Measurements from ENCODE around the gene UMOD. TPM values are rescaled to one million over a fixed set of nuclear protein-coding genes. Genes with fewer than 3 reads are reported as not detected.
"Not testable (repeated sequence)": the region's sequence is repeated elsewhere in the genome, so short reads cannot be mapped to it uniquely, and the experiment has no call there.

The UMOD gene
- polyA plus RNA-seq, 3 donors: not detected

DNA sequence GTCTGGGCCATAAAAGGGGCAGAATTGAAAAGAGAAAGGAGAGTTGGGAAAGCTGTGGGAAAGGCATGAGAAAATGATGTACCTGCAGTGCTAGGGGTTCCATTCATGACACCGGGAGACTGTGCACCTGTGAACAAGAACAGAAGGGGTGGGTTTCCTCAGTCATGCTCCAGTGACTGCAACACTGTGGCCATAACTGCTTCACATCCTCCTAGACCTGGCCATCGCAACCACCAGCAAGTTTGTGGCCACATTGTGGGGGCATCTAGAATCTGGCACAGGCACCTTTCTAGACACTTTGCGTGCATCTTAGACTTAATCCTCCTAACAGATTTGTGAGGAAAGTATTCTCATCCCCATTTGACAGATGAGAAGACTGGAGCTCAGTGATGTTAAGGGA is 37.9 kb downstream of the UMOD start:
- Histone ChIP-seq H3K9me3 (replicated peaks in 1 of 2; ENCODE audit: control insufficient read depth in 1 of 2, insufficient read depth in 1 of 2, low read length in 2 of 2) (no peaks in the 10 kb centered on the region), H3K4me1 (ENCODE audit: control insufficient read depth in 1 of 2, insufficient read depth in 2 of 2, low read length in 2 of 2) (no peaks in the 10 kb centered on the region), H3K9ac (ENCODE audit: insufficient read depth, low read length, poor library complexity, severe bottlenecking) (no peak overlapping the region), H3K79me2 (ENCODE audit: insufficient read depth, low read length) (no peaks in the 10 kb centered on the region), H3K4me3 (replicated peaks in 1 of 3; ENCODE audit: low read depth in 2 of 3, low read length in 3 of 3) (no peak overlapping the region), H3K4me2 (replicated peaks; ENCODE audit: extremely low read depth, low read length, poor library complexity, severe bottlenecking) (no peak overlapping the region), H3K27ac (ENCODE audit: low read depth in 1 of 2, low read length in 2 of 2) (no peak overlapping the region), H3K27me3 (ENCODE audit: control insufficient read depth in 2 of 2, insufficient read depth in 2 of 2, low read length in 2 of 2) (no peaks in the 10 kb centered on the region), H4K20me1 (ENCODE audit: insufficient read depth, low read length) (no peaks in the 10 kb centered on the region), H2AFZ (ENCODE audit: insufficient read depth, low read depth, low read length, poor library complexity, severe bottlenecking) (no peak overlapping the region), H3K36me3 (replicated peaks in 1 of 2; ENCODE audit: control insufficient read depth in 1 of 2, insufficient read depth in 2 of 2, low read length in 2 of 2) (no peaks in the 10 kb centered on the region)
- TF ChIP-seq, protein P1, sequence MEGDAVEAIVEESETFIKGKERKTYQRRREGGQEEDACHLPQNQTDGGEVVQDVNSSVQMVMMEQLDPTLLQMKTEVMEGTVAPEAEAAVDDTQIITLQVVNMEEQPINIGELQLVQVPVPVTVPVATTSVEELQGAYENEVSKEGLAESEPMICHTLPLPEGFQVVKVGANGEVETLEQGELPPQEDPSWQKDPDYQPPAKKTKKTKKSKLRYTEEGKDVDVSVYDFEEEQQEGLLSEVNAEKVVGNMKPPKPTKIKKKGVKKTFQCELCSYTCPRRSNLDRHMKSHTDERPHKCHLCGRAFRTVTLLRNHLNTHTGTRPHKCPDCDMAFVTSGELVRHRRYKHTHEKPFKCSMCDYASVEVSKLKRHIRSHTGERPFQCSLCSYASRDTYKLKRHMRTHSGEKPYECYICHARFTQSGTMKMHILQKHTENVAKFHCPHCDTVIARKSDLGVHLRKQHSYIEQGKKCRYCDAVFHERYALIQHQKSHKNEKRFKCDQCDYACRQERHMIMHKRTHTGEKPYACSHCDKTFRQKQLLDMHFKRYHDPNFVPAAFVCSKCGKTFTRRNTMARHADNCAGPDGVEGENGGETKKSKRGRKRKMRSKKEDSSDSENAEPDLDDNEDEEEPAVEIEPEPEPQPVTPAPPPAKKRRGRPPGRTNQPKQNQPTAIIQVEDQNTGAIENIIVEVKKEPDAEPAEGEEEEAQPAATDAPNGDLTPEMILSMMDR (IDR thresholded peaks at IDR 0.05): no peak
- no peak overlapping the region for H3K4me3 Mint-ChIP-seq
- WGBS (ENCODE audit: insufficient coverage): 80% methylated on average over 1 of the region's 3 CpGs
- H3K27ac Mint-ChIP-seq: no peak overlapping the region
- intact Hi-C loops (cut with micrococcal nuclease): no loop called here
- no peaks in the 10 kb centered on the region for H3K4me1 Mint-ChIP-seq
- H3K27me3 Mint-ChIP-seq (ENCODE audit: low read depth in 3 of 3): peaks cover 0 to 3% (median 2%) of the 10 kb centered on the region in 3 donors
- H3K9me3 Mint-ChIP-seq: peaks cover 0 to 2% (median 0%) of the 10 kb centered on the region in 7 donors
- no peaks in the 10 kb centered on the region for H3K36me3 Mint-ChIP-seq
- no peak for DNase-seq

DNA sequence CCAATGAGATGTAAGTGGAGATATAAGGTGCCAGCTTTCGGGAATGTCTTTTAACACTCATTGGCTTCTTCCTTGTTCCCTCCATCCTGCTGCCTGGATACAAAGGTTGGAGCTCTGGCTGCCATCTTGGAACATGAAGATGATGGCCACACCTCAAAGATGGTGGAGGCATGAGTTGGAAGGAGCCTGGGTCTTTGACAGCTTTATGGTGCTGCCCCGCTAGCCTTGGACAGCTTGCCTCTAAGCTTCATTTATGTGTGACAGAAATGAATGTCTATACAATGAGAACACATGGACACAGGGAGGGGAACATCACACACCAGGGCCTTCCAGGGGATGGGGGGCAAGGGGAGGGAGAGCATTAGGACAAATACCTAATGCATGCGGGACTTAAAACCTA is 38.8 kb downstream of the UMOD start:
- WGBS (ENCODE audit: insufficient coverage): 80% methylated on average over 1 of the region's 3 CpGs
- Mint-ChIP-seq H3K9me3 (peaks cover 0 to 2% (median 0%) of the 10 kb centered on the region in 7 donors), H3K4me1 (no peaks in the 10 kb centered on the region), H3K27ac (no peak overlapping the region), H3K27me3 (ENCODE audit: low read depth in 3 of 3) (peaks cover 0 to 3% (median 2%) of the 10 kb centered on the region in 3 donors), H3K36me3 (no peaks in the 10 kb centered on the region), H3K4me3 (no peak overlapping the region)
- Histone ChIP-seq H3K36me3 (replicated peaks in 1 of 2; ENCODE audit: control insufficient read depth in 1 of 2, insufficient read depth in 2 of 2, low read length in 2 of 2) (no peaks in the 10 kb centered on the region), H3K4me1 (ENCODE audit: control insufficient read depth in 1 of 2, insufficient read depth in 2 of 2, low read length in 2 of 2) (no peaks in the 10 kb centered on the region), H3K27ac (ENCODE audit: low read depth in 1 of 2, low read length in 2 of 2) (no peak overlapping the region), H3K27me3 (ENCODE audit: control insufficient read depth in 2 of 2, insufficient read depth in 2 of 2, low read length in 2 of 2) (no peaks in the 10 kb centered on the region), H3K79me2 (ENCODE audit: insufficient read depth, low read length) (no peaks in the 10 kb centered on the region), H2AFZ (ENCODE audit: insufficient read depth, low read depth, low read length, poor library complexity, severe bottlenecking) (no peak overlapping the region), H4K20me1 (ENCODE audit: insufficient read depth, low read length) (no peaks in the 10 kb centered on the region), H3K9me3 (replicated peaks in 1 of 2; ENCODE audit: control insufficient read depth in 1 of 2, insufficient read depth in 1 of 2, low read length in 2 of 2) (no peaks in the 10 kb centered on the region), H3K4me2 (replicated peaks; ENCODE audit: extremely low read depth, low read length, poor library complexity, severe bottlenecking) (no peak overlapping the region), H3K4me3 (replicated peaks in 1 of 3; ENCODE audit: low read depth in 2 of 3, low read length in 3 of 3) (no peak overlapping the region), H3K9ac (ENCODE audit: insufficient read depth, low read length, poor library complexity, severe bottlenecking) (no peak overlapping the region)
- TF ChIP-seq, protein P1 (IDR thresholded peaks at IDR 0.05): no peak
- intact Hi-C loops (cut with micrococcal nuclease): no loop called here
- DNase-seq: no peak

DNA sequence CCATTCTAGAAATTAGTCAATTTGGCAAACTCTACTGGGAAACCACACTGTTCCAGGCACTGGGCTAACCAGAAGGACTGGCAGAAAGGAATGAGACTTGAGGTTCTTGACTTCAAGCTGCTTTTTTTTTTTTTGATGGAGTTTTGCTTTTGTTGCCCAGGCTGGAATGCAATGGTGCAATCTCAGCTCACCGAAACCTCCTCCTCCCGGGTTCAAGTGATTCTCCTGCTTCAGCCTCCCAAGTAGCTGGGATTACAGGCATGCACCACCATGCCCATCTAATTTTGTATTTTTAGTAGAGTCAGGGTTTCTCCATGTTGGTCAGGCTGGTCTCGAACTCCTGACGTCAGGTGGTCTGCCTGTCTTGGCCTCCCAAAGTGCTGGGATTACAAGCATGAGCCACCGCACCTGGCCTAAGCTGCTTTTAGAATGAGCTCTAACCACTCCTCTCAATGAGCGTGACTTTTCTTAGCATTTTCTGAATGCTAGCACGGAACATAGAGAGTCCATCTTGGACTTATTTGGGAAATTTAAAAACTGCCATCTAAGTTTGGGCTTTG is 39.9 kb downstream of the UMOD start:
- H3K36me3 Mint-ChIP-seq; H3K9ac ChIP-seq (ENCODE audit: insufficient read depth, low read length, poor library complexity, severe bottlenecking); H2AFZ ChIP-seq (ENCODE audit: insufficient read depth, low read depth, low read length, poor library complexity, severe bottlenecking); H3K27me3 Mint-ChIP-seq (ENCODE audit: low read depth in 3 of 3); H3K4me3 Mint-ChIP-seq; H3K9me3 Mint-ChIP-seq; H3K9me3 ChIP-seq (replicated peaks in 1 of 2; ENCODE audit: control insufficient read depth in 1 of 2, insufficient read depth in 1 of 2, low read length in 2 of 2); H3K36me3 ChIP-seq (replicated peaks in 1 of 2; ENCODE audit: control insufficient read depth in 1 of 2, insufficient read depth in 2 of 2, low read length in 2 of 2); H4K20me1 ChIP-seq (ENCODE audit: insufficient read depth, low read length); H3K4me2 ChIP-seq (replicated peaks; ENCODE audit: extremely low read depth, low read length, poor library complexity, severe bottlenecking); H3K27ac ChIP-seq (ENCODE audit: low read depth in 1 of 2, low read length in 2 of 2); intact Hi-C loops (cut with micrococcal nuclease); H3K79me2 ChIP-seq (ENCODE audit: insufficient read depth, low read length); H3K4me1 ChIP-seq (ENCODE audit: control insufficient read depth in 1 of 2, insufficient read depth in 2 of 2, low read length in 2 of 2); H3K27me3 ChIP-seq (ENCODE audit: control insufficient read depth in 2 of 2, insufficient read depth in 2 of 2, low read length in 2 of 2); DNase-seq; H3K4me3 ChIP-seq (replicated peaks in 1 of 3; ENCODE audit: low read depth in 2 of 3, low read length in 3 of 3); H3K4me1 Mint-ChIP-seq; H3K27ac Mint-ChIP-seq: not testable (repeated sequence)
- WGBS (ENCODE audit: insufficient coverage): 92% methylated on average over 3 of the region's 7 CpGs
